Measurements from ENCODE around the gene PLSCR1.

- TF ChIP-seq ZFP3 (CRISPR knock-in tag; IDR thresholded peaks at IDR 0.05) (no peak), TCF4 (CRISPR knock-in tag; IDR thresholded peaks at IDR 0.05; ENCODE audit: borderline replicate concordance) (no peak), ESRRG (CRISPR knock-in tag; IDR thresholded peaks at IDR 0.05) (no peak), TOX (CRISPR knock-in tag; IDR thresholded peaks at IDR 0.05; ENCODE audit: borderline replicate concordance) (no peak), ARNTL (CRISPR knock-in tag; IDR thresholded peaks at IDR 0.05; ENCODE audit: borderline replicate concordance, low read depth) (no peak), CREB5 (CRISPR knock-in tag; IDR thresholded peaks at IDR 0.05; ENCODE audit: low read depth) (no peak), ZFP30 (CRISPR knock-in tag; IDR thresholded peaks at IDR 0.05) (no peak), RARB (CRISPR knock-in tag; IDR thresholded peaks at IDR 0.05) (no peak), ZC3H10 (CRISPR knock-in tag; IDR thresholded peaks at IDR 0.05) (no peak), CSDC2 (CRISPR knock-in tag; IDR thresholded peaks at IDR 0.05) (no peak), ZNF8 (CRISPR knock-in tag; IDR thresholded peaks at IDR 0.05) (no peak)
- TF ChIP-seq, protein P1, sequence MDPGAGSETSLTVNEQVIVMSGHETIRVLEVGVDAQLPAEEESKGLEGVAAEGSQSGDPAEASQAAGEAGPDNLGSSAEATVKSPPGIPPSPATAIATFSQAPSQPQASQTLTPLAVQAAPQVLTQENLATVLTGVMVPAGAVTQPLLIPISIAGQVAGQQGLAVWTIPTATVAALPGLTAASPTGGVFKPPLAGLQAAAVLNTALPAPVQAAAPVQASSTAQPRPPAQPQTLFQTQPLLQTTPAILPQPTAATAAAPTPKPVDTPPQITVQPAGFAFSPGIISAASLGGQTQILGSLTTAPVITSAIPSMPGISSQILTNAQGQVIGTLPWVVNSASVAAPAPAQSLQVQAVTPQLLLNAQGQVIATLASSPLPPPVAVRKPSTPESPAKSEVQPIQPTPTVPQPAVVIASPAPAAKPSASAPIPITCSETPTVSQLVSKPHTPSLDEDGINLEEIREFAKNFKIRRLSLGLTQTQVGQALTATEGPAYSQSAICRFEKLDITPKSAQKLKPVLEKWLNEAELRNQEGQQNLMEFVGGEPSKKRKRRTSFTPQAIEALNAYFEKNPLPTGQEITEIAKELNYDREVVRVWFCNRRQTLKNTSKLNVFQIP (CRISPR knock-in tag; IDR thresholded peaks at IDR 0.05; ENCODE audit: borderline replicate concordance, low read depth), result no peak
- TF ChIP-seq, protein P2, sequence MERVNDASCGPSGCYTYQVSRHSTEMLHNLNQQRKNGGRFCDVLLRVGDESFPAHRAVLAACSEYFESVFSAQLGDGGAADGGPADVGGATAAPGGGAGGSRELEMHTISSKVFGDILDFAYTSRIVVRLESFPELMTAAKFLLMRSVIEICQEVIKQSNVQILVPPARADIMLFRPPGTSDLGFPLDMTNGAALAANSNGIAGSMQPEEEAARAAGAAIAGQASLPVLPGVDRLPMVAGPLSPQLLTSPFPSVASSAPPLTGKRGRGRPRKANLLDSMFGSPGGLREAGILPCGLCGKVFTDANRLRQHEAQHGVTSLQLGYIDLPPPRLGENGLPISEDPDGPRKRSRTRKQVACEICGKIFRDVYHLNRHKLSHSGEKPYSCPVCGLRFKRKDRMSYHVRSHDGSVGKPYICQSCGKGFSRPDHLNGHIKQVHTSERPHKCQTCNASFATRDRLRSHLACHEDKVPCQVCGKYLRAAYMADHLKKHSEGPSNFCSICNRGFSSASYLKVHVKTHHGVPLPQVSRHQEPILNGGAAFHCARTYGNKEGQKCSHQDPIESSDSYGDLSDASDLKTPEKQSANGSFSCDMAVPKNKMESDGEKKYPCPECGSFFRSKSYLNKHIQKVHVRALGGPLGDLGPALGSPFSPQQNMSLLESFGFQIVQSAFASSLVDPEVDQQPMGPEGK (CRISPR knock-in tag; IDR thresholded peaks at IDR 0.05; ENCODE audit: borderline replicate concordance), result no peak
Measured at GRCh38 chr3:146547235-146547835, 2.9 kb upstream of the PLSCR1 start.
